ENCODE measurements around the gene SPDYE16. TPM values are rescaled to one million over a fixed set of nuclear protein-coding genes. Genes with fewer than 3 reads are reported as not detected.
"Not testable (repeated sequence)": the region's sequence is repeated elsewhere in the genome, so short reads cannot be mapped to it uniquely, and the experiment has no call there.

The SPDYE16 gene
- total RNA-seq, 1 experiment from 2014 or later: 0.13 TPM

DNA sequence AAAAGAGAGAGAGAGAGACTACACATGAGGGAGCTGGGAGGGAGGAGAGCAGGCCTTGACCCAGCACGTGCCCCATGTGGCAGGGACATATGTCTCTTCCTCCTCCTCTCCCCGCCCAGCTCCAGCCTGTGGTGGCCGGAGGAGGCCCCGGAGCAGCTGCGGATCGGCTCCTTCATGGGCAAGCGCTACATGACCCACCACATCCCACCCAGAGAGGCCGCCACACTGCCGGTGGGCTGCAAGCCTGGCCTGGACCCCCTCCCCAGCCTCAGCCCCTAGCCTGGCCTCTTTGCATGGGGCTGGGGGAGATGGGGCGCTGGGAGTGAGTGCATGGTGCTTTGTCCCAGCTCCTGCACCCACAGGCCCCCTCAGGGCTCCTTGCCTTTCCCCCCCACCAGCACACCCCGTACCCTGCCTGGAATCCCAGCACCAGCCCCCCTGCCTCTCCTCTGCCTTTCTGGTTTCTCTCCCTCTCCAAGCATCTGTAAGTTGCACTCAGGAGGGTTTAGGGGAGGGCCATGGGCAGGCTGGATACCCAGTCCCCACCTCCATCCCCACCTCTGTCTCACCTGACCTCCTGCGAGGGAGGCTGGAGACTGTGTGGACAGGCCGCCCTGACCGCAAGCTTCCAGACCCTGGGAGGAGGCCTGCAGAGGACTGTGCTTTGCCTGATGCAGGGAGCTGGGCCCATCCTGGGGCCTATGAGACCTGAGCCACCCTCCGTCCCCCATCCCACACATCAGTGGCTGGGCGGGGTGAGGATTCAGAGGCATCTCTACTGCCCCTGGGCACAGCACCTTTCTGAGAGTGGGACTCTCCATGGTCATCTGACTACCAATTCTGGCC, 27.9 kb downstream of the SPDYE16 start:
- Histone ChIP-seq H3K27me3 (replicated peaks; ENCODE audit: insufficient read depth, low read depth, low read length, poor library complexity) (no peaks in the 10 kb centered on the region), H3K4me1 (ENCODE audit: insufficient read depth, low read length, poor library complexity, severe bottlenecking) (no peaks in the 10 kb centered on the region), H3K27ac (ENCODE audit: low read depth, low read length, poor library complexity, severe bottlenecking) (no peak overlapping the region), H3K9me3 (ENCODE audit: low read depth, low read length, poor library complexity, severe bottlenecking) (no peaks in the 10 kb centered on the region), H3K36me3 (ENCODE audit: insufficient read depth, low read length, poor library complexity, severe bottlenecking) (no peaks in the 10 kb centered on the region), H3K4me3 (ENCODE audit: low read depth, low read length, poor library complexity, severe bottlenecking) (no peak overlapping the region)
- no TSS peak for BruUV-seq (replicated peaks)
- POLR2A ChIA-PET (ENCODE audit: low non-redundant PET): no interaction called here
- intact Hi-C loops (cut with micrococcal nuclease; ENCODE audit: unreplicated experiment): no loop called here
- DNase-seq (ENCODE audit: low spot score): no peak
- CTCF ChIA-PET: interaction anchor here (0.6 to 0.9 kb wide), 2 partner anchors 117 to 192 kb away, joined by 3 to 4 read pairs; no protein-coding TSS in a partner anchor
- no peak for TF ChIP-seq EZH2 (IDR thresholded peaks at IDR 0.05; ENCODE audit: borderline replicate concordance, low read depth, low read length, poor library complexity, severe bottlenecking)
- TF ChIP-seq, protein P1, sequence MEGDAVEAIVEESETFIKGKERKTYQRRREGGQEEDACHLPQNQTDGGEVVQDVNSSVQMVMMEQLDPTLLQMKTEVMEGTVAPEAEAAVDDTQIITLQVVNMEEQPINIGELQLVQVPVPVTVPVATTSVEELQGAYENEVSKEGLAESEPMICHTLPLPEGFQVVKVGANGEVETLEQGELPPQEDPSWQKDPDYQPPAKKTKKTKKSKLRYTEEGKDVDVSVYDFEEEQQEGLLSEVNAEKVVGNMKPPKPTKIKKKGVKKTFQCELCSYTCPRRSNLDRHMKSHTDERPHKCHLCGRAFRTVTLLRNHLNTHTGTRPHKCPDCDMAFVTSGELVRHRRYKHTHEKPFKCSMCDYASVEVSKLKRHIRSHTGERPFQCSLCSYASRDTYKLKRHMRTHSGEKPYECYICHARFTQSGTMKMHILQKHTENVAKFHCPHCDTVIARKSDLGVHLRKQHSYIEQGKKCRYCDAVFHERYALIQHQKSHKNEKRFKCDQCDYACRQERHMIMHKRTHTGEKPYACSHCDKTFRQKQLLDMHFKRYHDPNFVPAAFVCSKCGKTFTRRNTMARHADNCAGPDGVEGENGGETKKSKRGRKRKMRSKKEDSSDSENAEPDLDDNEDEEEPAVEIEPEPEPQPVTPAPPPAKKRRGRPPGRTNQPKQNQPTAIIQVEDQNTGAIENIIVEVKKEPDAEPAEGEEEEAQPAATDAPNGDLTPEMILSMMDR (conservative IDR thresholded peaks at IDR 0.05; ENCODE audit: low read depth, low read length): no peak

DNA sequence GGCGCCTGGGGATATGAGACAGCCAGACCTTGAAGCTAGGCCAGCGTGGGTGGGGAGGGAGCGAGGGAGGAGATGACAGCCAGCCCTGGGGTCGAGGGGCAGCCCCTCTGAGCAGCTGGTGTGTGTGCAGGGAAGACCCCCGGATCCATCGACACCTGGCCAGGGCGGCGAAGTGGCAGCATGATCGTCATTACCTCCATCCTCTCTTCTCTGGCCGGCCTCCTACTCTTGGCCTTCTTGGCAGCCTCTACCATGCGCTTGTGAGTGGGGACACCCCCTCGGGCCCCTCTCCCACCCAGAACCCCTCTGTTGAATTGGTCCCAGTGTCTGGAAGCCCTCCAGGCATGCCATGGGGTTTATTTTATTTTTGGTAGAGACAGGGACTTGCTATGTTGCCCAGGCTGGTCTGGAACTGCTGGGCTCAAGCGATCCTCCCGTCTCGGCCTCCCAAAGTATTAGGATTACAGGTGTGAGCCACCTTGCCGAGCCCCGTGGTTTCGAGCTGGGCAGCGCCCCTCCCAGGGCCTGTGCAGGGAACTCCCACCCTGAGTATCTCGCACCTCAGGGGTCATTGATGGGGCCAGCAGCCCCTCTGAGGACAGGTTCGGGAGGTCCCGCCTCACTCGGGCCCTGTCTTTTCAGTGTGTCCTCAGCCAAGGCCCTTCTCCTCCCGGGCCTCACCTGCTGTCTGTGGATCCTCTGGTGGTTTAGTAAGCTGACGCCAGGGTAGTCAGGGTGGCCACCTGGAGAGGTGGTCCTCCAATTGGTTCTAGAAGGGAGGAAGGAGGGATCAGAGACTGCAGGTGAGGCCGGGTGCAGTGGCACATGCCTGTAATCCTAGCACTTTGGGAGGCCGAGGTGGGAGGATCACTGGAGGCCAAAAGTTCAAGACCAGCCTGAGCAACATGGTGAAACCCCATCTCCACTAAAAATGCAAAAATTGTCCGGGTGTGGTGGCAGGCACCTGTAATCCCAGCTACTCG, 29.0 kb downstream of the SPDYE16 start:
- Histone ChIP-seq H3K27ac (ENCODE audit: low read depth, low read length, poor library complexity, severe bottlenecking) (no peak overlapping the region), H3K36me3 (ENCODE audit: insufficient read depth, low read length, poor library complexity, severe bottlenecking) (no peaks in the 10 kb centered on the region), H3K9me3 (ENCODE audit: low read depth, low read length, poor library complexity, severe bottlenecking) (no peaks in the 10 kb centered on the region), H3K27me3 (replicated peaks; ENCODE audit: insufficient read depth, low read depth, low read length, poor library complexity) (no peaks in the 10 kb centered on the region), H3K4me3 (ENCODE audit: low read depth, low read length, poor library complexity, severe bottlenecking) (no peak overlapping the region), H3K4me1 (ENCODE audit: insufficient read depth, low read length, poor library complexity, severe bottlenecking) (no peaks in the 10 kb centered on the region)
- POLR2A ChIA-PET (ENCODE audit: low non-redundant PET): no interaction called here
- CTCF ChIA-PET: interaction anchor here (0.6 to 0.9 kb wide), 2 partner anchors 119 to 191 kb away, joined by 3 to 4 read pairs; no protein-coding TSS in a partner anchor
- BruUV-seq (replicated peaks): no TSS peak
- DNase-seq (ENCODE audit: low spot score): no peak
- no peak for TF ChIP-seq EZH2 (IDR thresholded peaks at IDR 0.05; ENCODE audit: borderline replicate concordance, low read depth, low read length, poor library complexity, severe bottlenecking)
- TF ChIP-seq, protein P1 (conservative IDR thresholded peaks at IDR 0.05; ENCODE audit: low read depth, low read length): no peak
- intact Hi-C loops (cut with micrococcal nuclease; ENCODE audit: unreplicated experiment): no loop called here

DNA sequence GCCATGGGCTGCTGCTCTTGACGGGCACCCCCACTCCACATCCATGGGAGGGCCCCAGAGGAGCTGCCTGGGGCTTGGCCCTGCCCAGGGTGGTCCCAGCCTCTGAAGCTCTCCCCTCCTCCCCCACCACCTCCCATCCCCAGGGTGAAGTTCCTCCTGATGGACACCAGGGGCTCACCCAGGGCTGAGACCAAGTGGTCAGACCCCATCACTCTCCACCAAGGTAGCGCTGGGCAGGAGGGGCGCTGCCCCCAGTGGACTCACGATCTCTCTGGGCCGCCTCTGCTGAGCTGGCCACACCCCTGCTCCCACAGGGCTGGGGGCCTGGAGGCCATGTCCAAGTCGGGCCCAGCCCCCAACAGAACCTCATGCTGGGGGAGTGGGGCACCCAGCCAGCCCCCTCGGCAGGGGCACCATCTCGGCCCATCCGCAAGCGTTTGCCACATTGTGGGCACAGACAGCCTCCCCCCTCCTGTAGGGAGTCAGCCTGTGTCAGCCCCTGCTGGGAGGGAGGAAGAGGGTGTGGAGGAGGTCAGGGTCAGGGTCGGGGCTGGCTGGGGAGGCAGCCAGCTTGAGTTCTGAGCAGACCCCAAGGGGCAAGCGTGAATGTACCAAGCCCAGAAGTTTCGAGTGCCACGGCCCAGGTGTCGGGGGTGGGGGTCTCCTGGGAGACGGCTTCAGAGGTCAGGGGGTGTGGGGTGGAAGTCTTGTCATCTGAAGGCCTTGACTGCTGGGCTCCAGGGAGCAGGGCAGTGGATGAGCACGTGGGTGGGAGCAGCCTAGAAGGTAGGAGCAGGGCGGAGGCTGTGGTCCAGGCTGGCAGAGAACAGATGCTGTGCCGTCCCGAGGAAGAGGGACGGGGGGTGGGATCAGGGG, 29.9 kb downstream of the SPDYE16 start:
- Histone ChIP-seq H3K4me1 (ENCODE audit: insufficient read depth, low read length, poor library complexity, severe bottlenecking) (no peaks in the 10 kb centered on the region), H3K4me3 (ENCODE audit: low read depth, low read length, poor library complexity, severe bottlenecking) (no peak overlapping the region), H3K36me3 (ENCODE audit: insufficient read depth, low read length, poor library complexity, severe bottlenecking) (no peaks in the 10 kb centered on the region), H3K27me3 (replicated peaks; ENCODE audit: insufficient read depth, low read depth, low read length, poor library complexity) (no peaks in the 10 kb centered on the region), H3K9me3 (ENCODE audit: low read depth, low read length, poor library complexity, severe bottlenecking) (no peaks in the 10 kb centered on the region), H3K27ac (ENCODE audit: low read depth, low read length, poor library complexity, severe bottlenecking) (no peak overlapping the region)
- TF ChIP-seq, protein P1 (conservative IDR thresholded peaks at IDR 0.05; ENCODE audit: low read depth, low read length): 0 out of 2 replicates have a peak, but pooled peaks have one; percentile 27
- no peak for TF ChIP-seq EZH2 (IDR thresholded peaks at IDR 0.05; ENCODE audit: borderline replicate concordance, low read depth, low read length, poor library complexity, severe bottlenecking)
- ChIA-PET POLR2A (ENCODE audit: low non-redundant PET) (no interaction called here), CTCF (no interaction called here)
- intact Hi-C loops (cut with micrococcal nuclease; ENCODE audit: unreplicated experiment): no loop called here
- BruUV-seq (replicated peaks): no TSS peak
- DNase-seq (ENCODE audit: low spot score): no peak

DNA sequence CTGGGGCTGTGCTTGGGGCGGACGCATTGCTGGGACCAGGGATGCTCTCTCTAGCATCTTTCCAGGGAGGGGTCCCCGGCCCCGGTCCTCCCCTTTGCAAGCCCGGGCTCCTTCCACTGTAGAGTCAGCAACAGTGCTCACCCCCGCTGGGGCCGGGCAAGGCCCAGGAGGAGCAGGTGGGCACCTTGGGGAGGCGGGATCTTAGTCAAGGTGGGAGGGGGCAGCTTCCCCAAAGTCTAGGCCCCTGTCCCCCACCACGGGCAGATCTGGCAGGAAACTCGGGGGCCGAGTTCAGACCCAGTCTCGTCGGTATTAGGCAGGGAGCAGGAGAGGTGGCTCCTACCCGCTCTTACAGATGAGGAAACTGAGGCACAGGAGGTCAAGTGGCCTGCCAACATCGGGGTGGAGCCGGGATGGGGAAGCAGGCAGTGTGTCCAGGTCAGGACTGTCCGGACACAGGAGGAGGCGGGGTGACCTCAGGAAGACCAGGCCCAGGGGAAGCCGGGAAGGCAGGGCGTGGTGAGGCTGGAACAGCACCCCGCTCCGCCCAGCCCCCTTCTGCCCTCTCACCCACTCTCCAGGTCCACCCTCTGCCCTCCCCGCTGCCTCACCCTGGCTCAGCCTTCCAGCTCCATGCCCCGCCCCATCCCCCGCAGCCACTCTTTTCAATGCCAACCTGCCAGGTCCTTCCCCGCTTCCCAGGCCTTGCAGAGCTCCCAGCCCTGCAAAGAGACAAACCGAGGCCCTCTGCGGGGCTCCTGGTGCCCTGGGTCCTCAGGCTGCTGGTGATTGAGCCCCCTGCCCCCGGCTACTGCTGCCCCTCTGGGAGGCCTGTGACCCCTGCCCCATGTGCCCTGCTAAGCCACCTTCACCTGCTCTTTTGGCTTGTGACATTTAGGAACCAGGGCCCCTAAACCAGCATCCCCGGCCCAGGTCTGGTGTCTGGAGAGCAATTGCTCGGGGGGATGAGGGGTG, 30.9 kb downstream of the SPDYE16 start:
- H3K36me3 ChIP-seq (ENCODE audit: insufficient read depth, low read length, poor library complexity, severe bottlenecking); H3K9me3 ChIP-seq (ENCODE audit: low read depth, low read length, poor library complexity, severe bottlenecking); DNase-seq (ENCODE audit: low spot score); H3K4me1 ChIP-seq (ENCODE audit: insufficient read depth, low read length, poor library complexity, severe bottlenecking); POLR2A ChIA-PET (ENCODE audit: low non-redundant PET); intact Hi-C loops (cut with micrococcal nuclease; ENCODE audit: unreplicated experiment); H3K27ac ChIP-seq (ENCODE audit: low read depth, low read length, poor library complexity, severe bottlenecking); H3K4me3 ChIP-seq (ENCODE audit: low read depth, low read length, poor library complexity, severe bottlenecking); CTCF ChIA-PET; BruUV-seq (replicated peaks); H3K27me3 ChIP-seq (replicated peaks; ENCODE audit: insufficient read depth, low read depth, low read length, poor library complexity): not testable (repeated sequence)
